Stimulated activated CD8-positive, alpha-beta memory T cell treated with anti-CD3 and anti-CD28 coated beads, Interleukin-15, amount 100 ng/mL, for 48 hours (primary cell): Measurements from ENCODE around the gene SLC35B1.

ENCODE experiments used
- DNase-seq, 2 donors: peaks; one replicate each; pipeline ENCODE4 v3.0.0-alpha.2; 2020; ENCODE audit warnings: low read depth in 2 of 2

SLC35B1 gene, protein sequence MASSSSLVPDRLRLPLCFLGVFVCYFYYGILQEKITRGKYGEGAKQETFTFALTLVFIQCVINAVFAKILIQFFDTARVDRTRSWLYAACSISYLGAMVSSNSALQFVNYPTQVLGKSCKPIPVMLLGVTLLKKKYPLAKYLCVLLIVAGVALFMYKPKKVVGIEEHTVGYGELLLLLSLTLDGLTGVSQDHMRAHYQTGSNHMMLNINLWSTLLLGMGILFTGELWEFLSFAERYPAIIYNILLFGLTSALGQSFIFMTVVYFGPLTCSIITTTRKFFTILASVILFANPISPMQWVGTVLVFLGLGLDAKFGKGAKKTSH

DNA sequence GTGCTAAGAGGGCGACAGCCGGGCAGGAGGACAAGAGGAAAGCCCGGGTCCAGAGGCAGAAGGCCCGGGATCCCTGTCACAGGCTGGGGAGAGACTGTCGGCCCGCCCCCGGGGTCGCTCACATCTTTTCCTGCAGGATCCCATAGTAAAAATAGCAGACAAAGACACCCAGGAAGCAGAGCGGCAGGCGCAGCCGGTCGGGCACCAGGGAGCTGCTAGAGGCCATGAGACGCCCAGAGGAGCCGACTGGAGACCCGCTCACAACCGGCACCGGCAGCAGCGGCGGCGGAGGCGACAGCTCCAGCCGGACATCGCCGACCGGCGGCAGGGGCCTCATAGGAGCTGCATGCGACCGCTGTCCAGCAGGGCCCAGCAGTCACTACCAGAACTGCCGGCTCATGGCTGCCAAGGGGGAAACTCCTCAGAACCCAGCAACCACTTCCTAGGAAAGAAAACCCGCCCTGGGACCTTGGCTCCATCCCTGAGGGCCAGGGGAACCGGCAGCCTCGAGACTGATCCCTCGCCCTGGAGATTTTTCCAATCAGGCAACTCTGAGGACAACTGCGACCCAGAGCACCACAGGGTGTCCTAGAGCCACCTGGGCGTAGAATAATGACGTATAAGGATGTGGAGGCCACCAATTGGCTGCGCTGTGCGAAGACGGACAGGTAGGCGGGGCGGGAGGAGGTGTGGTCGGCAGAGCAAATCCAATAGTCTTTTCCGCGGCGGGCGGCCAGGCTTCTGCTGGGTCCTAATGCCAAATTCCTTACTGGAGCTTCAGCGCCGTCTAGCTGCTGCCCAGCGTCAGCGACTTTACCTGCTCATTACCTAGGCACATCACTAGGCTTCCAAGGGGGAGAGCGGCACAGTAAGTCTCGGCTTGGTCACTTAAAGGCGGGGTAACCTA, at the start of gene SLC35B1:
TSS of gene SLC35B1 (minus strand) at position 357 of the 907 bp plus-strand sequence. CDS start at position 226, 131 bp downstream.
- peak; percentile 98 for DNase-seq

DNA sequence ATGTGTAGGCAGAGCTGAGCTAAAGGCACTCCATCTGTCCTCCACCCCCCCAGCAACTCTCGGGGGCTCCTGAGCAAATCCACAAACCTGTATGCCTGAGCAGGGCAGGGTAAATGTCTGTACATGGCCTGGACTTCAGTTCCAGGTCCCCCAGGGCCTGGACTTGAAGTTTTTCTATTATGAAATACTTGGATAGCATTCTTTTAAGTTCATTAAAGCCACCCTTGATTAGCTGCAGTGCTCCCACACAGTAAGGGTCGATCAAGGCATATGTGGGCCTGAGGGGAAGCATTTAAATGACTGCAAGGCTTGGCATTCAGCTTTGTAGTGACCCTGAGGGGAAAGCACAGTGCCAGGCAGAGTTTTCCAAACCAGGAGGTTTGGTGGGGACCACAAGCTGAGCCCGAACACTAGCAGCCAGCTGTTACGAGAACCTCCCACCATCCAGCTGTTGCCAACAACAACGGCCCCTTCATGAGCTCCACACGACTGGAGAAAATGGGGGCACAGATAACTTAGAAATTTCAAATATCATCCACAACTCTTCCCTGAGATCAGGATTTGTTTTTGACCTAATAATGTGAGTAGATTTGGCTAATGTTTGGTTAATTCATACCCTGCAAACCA, 49.5 kb upstream of the SLC35B1 start:
- no peak for DNase-seq

GRCh38 chr17:49756323-49757150, 48.8 kb upstream of the SLC35B1 start:
- DNase-seq = no peak

DNA sequence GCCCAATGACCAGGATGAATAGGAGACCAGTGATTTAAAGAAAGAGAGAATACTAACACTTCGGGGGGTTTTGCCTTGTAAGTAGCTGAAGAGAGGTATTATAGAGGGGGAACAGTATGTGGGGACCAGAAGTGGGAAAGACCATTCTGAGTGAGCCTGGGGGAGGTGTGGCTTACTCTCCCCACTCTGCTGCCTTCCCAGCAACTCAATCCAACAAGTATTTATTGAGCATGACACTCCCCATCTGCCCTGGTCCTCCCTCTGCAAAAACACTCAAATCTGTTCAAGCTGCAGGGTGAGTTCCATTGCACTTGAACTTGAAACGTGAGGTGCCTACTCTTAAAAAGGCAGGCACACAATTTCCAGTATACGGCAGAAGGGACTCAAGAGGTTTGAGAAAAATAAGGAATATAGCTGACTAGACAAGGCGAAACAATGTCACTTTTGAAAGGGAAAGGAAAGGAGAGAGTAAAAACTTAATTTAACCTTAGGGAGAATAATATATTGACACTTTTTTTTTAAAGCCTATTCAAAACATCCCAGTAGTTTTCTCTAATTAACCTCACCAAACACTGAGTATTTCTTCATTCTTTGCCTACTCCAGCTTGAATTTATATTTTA, 48.0 kb upstream of the SLC35B1 start:
- no peak for DNase-seq

- no peak for DNase-seq
Measured at GRCh38 chr17:49753959-49754391, 46.2 kb upstream of the SLC35B1 start.

GRCh38 chr17:49752508-49752907, 44.7 kb upstream of the SLC35B1 start:
- no peak for DNase-seq

- no peak for DNase-seq
Measured at GRCh38 chr17:49749730-49750129, 42.0 kb upstream of the SLC35B1 start.

- peak; percentile 47 to 55 for DNase-seq
Measured at GRCh38 chr17:49748791-49749190, 41.0 kb upstream of the SLC35B1 start.

DNA sequence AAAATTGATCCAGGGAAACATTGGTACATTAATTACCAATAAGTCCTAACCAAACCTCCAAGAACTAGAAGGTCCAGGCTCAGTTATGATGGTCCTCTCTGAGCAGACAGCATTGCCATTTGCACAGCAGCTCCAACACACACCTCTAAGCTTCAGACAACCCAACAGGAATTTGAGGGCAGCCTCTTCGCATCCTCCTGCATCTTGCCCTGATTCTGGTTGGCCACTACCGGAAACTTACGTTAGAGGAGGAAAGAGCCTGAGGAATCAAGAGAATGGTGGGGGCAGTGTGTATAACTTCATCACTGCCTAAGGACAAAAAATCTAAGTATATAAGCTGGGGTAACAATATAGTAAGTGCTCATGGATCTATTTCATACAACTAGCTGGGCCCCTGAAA, 40.5 kb upstream of the SLC35B1 start:
- DNase-seq = no peak

GRCh38 chr17:49747632-49748031, 39.9 kb upstream of the SLC35B1 start:
- no peak for DNase-seq

- DNase-seq = no peak
Measured at GRCh38 chr17:49746791-49747490, 39.2 kb upstream of the SLC35B1 start.

- DNase-seq = no peak
Measured at GRCh38 chr17:49745175-49746139, 37.7 kb upstream of the SLC35B1 start.

GRCh38 chr17:49742166-49742638, 34.4 kb upstream of the SLC35B1 start:
- no peak for DNase-seq

DNA sequence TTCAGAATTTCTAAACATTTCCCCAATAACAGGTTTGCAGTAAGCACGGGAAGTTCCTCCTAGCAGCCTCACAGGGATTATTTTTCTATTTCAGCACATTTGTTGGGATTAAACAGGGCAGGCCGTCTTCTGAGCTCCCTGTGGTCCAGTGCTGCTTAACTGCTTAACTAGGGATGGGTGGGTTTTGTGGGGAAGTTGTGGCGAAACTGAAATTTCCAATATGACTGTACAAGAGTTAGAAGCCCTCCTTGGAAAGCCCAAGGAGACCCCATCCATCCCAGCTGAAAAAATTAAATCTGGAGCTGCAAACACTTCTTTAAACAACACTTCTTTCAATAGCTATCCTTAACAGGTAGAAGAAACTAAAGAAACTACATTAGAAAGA, 33.9 kb upstream of the SLC35B1 start:
- DNase-seq = no peak

- no peak for DNase-seq
Measured at GRCh38 chr17:49741009-49741691, 33.4 kb upstream of the SLC35B1 start.

GRCh38 chr17:49739641-49740271, 32.0 kb upstream of the SLC35B1 start:
- peak; percentile 69 to 74 for DNase-seq

DNA sequence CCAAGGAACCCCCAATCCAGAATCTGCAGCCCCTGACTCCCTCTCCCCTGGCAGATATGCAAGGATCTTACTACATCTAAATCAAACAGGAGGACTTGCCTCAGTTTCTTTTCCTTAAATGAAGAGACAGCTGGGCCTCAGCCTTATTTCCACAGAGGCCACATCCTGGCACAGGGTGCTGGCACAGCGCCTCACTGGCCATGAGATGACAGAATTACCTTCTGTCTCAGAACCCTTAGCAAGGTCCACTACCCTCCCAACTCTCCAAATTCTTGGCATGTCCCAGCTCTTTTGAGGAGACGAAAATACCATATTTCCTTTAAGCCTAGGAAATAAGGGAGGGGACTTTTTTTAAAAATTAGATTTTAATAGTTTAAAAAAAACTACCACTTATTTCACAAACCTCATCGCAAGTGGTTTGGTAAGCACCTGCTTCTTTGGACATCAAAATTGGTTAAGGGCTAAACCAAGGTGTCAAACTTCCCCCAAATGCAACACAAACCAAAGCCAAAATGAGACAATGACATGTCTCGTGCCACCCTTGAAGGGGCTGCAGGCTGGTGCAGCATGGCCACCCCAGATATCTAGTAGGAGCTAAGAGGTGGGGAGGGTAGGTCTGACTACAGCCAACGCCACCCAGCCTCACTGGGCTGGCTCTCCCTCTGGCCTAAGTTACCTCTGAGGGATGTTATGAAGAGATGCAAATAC, 30.8 kb upstream of the SLC35B1 start:
- DNase-seq = no peak
